HCT116 (cell line): ENCODE measurements around the gene SYNJ2. TPM values are rescaled to one million over a fixed set of nuclear protein-coding genes. Genes with fewer than 3 reads are reported as not detected.
A peak's percentile ranks its signal among the peaks of the same experiment; 100 is the strongest.

Experiments
- ATAC-seq: fragments of 200-7000 bp; cut with Tn5 transposase; 2 replicates; pipeline ENCODE4 v1.9.1; 2020; ENCODE audit warnings: mild to moderate bottlenecking, moderate library complexity
- BruUV-seq: library from RNA; stranded (reverse); fragments of 400-500 nt; replicated peaks from 2 replicates; lab custom pipeline; 2021; lab: Mats Ljungman, UMichigan
- CTCF ChIA-PET: fragments of 300-600 bp; sonication (Branson Sonifier 250); formaldehyde crosslinking; loops from one replicate; lab custom pipeline; 2021; ENCODE audit warnings: antibody characterized with exemption; lab: Charles Lee
- POLR2A ChIA-PET: fragments of 300-600, 350-600 bp; sonication (Branson Sonifier 250); formaldehyde crosslinking; loops from one replicate; lab custom pipeline; 2021; ENCODE audit warnings: antibody characterized with exemption; lab: Charles Lee
- RAD21 ChIA-PET, 2 experiments: fragments of 300-600 bp; sonication (Branson Sonifier 250); formaldehyde crosslinking; loops; one replicate each; lab custom pipeline; 2023; ENCODE audit warnings: low total read pairs in 2 of 2; ENCODE audit not compliant: uncharacterized antibody in 2 of 2, unreplicated experiment in 2 of 2, low non-redundant PET in 1 of 2; lab: Charles Lee
- DNase-seq: peaks from one replicate; pipeline ENCODE4 v3.0.0-alpha.2; 2010; ENCODE audit warnings: low read depth, low spot score
- H2AFZ ChIP-seq: fragments of 200-600 bp; shearing (Covaris generic), sonication (generic); 2 replicates; pipeline ENCODE4 v1.6.1; 2017; ENCODE audit warnings: low read depth, mixed run types, mixed read lengths, antibody characterized with exemption, low read length; ENCODE audit not compliant: poor library complexity, severe bottlenecking
- H3K27ac ChIP-seq: 2 replicates; pipeline ENCODE4 v1.5.1; 2012; ENCODE audit warnings: low read depth, low read length
- H3K27me3 ChIP-seq: fragments of 200-600 bp; sonication (generic); 2 replicates; pipeline ENCODE4 v1.6.1; 2016; ENCODE audit warnings: mixed run types, low read length, mixed read lengths; ENCODE audit not compliant: insufficient read depth
- H3K36me3 ChIP-seq, 2 experiments: fragments of 200-500 bp in 1 of 2; fragments of 200-600 bp in 1 of 2; sonication (Bioruptor generic) in 1 of 2; sonication (generic) in 1 of 2; 2 replicates each; pipeline versions ENCODE4 v1.5.1 to v1.6.1; 2014 to 2016; ENCODE audit warnings: low read length in 2 of 2, inconsistent platforms in 1 of 2, mixed read lengths in 1 of 2, mixed run types in 1 of 2; ENCODE audit not compliant: insufficient read depth in 2 of 2, control insufficient read depth in 1 of 2
- H3K4me1 ChIP-seq, 2 experiments: fragments of 200-600 bp in 1 of 2; sonication (generic) in 1 of 2; 2 replicates each; pipeline versions ENCODE4 v1.5.1 to v1.6.1; 2012 to 2017; ENCODE audit warnings: low read length in 2 of 2, inconsistent platforms in 1 of 2, mild to moderate bottlenecking in 1 of 2, mixed read lengths in 1 of 2, mixed run types in 1 of 2, moderate library complexity in 1 of 2; ENCODE audit not compliant: insufficient read depth in 2 of 2, control insufficient read depth in 1 of 2
- H3K4me2 ChIP-seq: fragments of 200-600 bp; sonication (generic); 2 replicates; pipeline ENCODE4 v1.6.1; 2017; ENCODE audit warnings: mixed run types, low read length, mixed read lengths
- H3K4me3 ChIP-seq, 2 experiments: fragments of 200-600 bp in 1 of 2; sonication (generic) in 1 of 2; replicated peaks in 1 of 2; 2 replicates each; pipeline ENCODE4 v1.5.1; 2011 to 2016; ENCODE audit warnings: low read length in 2 of 2, control low read depth in 1 of 2, low read depth in 1 of 2, mild to moderate bottlenecking in 1 of 2, mixed read lengths in 1 of 2, mixed run types in 1 of 2
- H3K79me2 ChIP-seq: fragments of 200-600 bp; sonication (generic); 2 replicates; pipeline ENCODE4 v1.6.1; 2017; ENCODE audit warnings: mild to moderate bottlenecking, mixed run types, low read length, moderate library complexity, mixed read lengths; ENCODE audit not compliant: insufficient read depth
- H3K9ac ChIP-seq: fragments of 200-600 bp; sonication (generic); 2 replicates; pipeline ENCODE4 v1.6.1; 2016; ENCODE audit warnings: low read length, mixed read lengths
- H3K9me2 ChIP-seq: fragments of 200-600 bp; sonication (generic), shearing (Covaris generic); 2 replicates; pipeline ENCODE4 v1.6.1; 2017; ENCODE audit warnings: mixed run types, mild to moderate bottlenecking, moderate library complexity; ENCODE audit not compliant: insufficient read depth
- H3K9me3 ChIP-seq, 2 experiments: fragments of 200-500 bp in 1 of 2; fragments of 200-600 bp in 1 of 2; sonication (Bioruptor generic) in 1 of 2; sonication (generic) in 1 of 2; 2 replicates each; pipeline ENCODE4 v1.6.1; 2014 to 2017; ENCODE audit warnings: low read length in 2 of 2, mixed read lengths in 2 of 2, inconsistent platforms in 1 of 2, low read depth in 1 of 2, mild to moderate bottlenecking in 1 of 2, mixed run types in 1 of 2, moderate library complexity in 1 of 2; ENCODE audit not compliant: control insufficient read depth in 1 of 2, insufficient read depth in 1 of 2
- H4K20me1 ChIP-seq: fragments of 200-600 bp; sonication (generic), shearing (Covaris generic); 2 replicates; pipeline ENCODE4 v1.6.1; 2017; ENCODE audit warnings: mixed run types, mild to moderate bottlenecking, moderate library complexity; ENCODE audit not compliant: insufficient read depth
- CEBPB ChIP-seq: IDR thresholded peaks from 2 replicates; pipeline ENCODE4 v1.6.1; 2012; ENCODE audit warnings: low read depth
- EZH2phosphoT487 ChIP-seq: fragments of 200-600 bp; IDR thresholded peaks from 2 replicates; pipeline ENCODE4 v1.6.1; 2018; ENCODE audit warnings: antibody characterized with exemption, borderline replicate concordance
- SP1 ChIP-seq: IDR thresholded peaks from 2 replicates; pipeline ENCODE4 v1.6.1; 2012; ENCODE audit warnings: low read depth
- intact Hi-C: fragments of 100-400 bp; cut with micrococcal nuclease; formaldehyde crosslinking; loops from 2 replicates; pipeline ENCODE4 v1.10.0; 2022
- total RNA-seq: library from RNA; stranded (reverse); gene quantifications from one replicate; pipeline ENCODE4 v1.2.1, GENCODE V29; 2021; ENCODE audit not compliant: unreplicated experiment
- TF ChIP-seq, protein P1 (sequence below): IDR thresholded peaks from 2 replicates; pipeline ENCODE4 v1.6.1; 2011; ENCODE audit warnings: mild to moderate bottlenecking, low read length, moderate library complexity; ENCODE audit not compliant: insufficient replicate concordance; ENCODE audit errors: extremely low read depth

SYNJ2 gene
- total RNA-seq, 1 experiment from 2014 or later, result 23.9 TPM

DNA sequence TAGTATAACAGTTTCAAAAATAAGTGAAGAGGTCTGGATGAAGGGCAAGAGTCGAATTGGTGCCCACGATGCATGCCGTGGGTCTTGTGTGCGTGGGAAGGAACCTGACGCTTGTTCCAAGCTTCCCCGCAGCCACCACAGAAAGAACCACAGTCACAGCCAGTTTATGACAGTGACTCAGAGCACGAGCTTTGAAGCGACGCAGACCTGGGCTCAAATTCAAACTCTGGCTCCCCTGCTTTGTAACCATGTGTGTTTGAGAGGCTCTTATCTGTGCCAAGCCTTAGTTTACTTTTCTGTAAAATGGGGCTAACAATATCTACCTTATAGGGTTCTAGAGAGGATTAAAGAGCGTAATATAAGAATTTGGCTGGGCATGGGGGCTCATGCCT is 65.5 kb downstream of the SYNJ2 start:
- no peaks in the 10 kb centered on the region for H3K36me3 ChIP-seq
- no peak overlapping the region for H2AFZ ChIP-seq
- DNase-seq (no peak), ATAC-seq (peak; percentile 50)
- no peak for TF ChIP-seq EZH2phosphoT487
- intact Hi-C loops, result no loop called here
- ChIA-PET CTCF (interaction anchor here (1.1 kb wide), 1 partner anchor 22 kb away, joined by 3 read pairs; no protein-coding TSS in a partner anchor), POLR2A (no interaction called here), RAD21 (no interaction called here)
- no peaks in the 10 kb centered on the region; the same call in 1 of the 2 replicates for H3K79me2 ChIP-seq
- H3K9ac ChIP-seq, result peak overlapping the region; percentile 33
- H3K27me3 ChIP-seq, result no peaks in the 10 kb centered on the region
- H3K27ac ChIP-seq, result no peak overlapping the region
- peak overlapping the region; percentile 58 for H3K4me2 ChIP-seq
- no peaks in the 10 kb centered on the region for H3K9me3 ChIP-seq
- H3K4me3 ChIP-seq, result no peak overlapping the region
- peaks cover 46 to 59% of the 10 kb centered on the region in 2 experiments for H3K4me1 ChIP-seq
- H4K20me1 ChIP-seq, result no peaks in the 10 kb centered on the region
- no TSS peak for BruUV-seq
- H3K9me2 ChIP-seq, result no peaks in the 10 kb centered on the region

DNA sequence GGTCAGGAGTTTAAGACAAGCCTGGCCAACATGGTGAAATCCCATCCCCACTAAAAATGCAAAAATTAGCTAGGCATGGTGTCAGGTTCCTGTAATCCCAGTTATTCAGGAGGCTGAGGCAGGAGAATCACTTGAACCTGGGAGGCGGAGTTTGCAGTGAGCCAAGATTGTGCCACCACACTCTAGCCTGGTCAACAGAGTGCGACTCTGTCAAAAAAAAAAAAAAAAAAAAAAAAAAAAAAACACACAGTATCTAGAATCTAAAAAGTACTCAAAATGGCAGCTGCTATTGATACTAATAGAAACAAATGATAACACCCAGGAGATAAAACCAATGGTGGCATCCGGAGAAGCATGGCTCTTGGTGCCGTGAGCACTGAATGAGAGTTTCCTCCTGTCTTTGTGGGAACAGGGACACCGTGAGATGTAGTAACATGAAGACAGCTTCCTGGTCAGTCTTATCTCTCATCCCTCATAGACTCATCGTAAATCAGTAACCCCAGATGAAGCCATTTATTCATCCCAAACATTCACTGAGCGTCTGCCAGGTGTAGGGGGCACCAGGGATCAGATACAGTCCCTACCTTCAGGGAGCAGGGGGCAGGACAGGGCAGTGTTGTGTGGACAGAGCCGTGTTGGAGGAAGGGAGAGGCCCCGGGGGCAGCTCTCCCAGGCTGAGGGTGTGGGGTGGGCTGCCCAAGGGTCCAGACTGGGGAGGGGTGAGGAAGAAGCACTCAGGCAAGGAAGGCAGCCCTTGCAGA is 66.1 kb downstream of the SYNJ2 start:
- no peak for DNase-seq
- no TSS peak for BruUV-seq
- Histone ChIP-seq H3K79me2 (no peaks in the 10 kb centered on the region; the same call in 1 of the 2 replicates), H3K4me3 (no peak overlapping the region), H4K20me1 (no peaks in the 10 kb centered on the region), H3K36me3 (no peaks in the 10 kb centered on the region), H3K27me3 (no peaks in the 10 kb centered on the region), H2AFZ (no peak overlapping the region), H3K9me2 (no peaks in the 10 kb centered on the region), H3K9me3 (no peaks in the 10 kb centered on the region), H3K27ac (no peak overlapping the region), H3K4me1 (peaks cover 42 to 53% of the 10 kb centered on the region in 2 experiments), H3K9ac (peak overlapping the region; percentile 33; the same call in 1 of the 2 replicates), H3K4me2 (peak overlapping the region; percentile 58)
- POLR2A ChIA-PET, result no interaction called here
- TF ChIP-seq CEBPB, result no peak
- no peak for TF ChIP-seq SP1
- TF ChIP-seq, protein P1, sequence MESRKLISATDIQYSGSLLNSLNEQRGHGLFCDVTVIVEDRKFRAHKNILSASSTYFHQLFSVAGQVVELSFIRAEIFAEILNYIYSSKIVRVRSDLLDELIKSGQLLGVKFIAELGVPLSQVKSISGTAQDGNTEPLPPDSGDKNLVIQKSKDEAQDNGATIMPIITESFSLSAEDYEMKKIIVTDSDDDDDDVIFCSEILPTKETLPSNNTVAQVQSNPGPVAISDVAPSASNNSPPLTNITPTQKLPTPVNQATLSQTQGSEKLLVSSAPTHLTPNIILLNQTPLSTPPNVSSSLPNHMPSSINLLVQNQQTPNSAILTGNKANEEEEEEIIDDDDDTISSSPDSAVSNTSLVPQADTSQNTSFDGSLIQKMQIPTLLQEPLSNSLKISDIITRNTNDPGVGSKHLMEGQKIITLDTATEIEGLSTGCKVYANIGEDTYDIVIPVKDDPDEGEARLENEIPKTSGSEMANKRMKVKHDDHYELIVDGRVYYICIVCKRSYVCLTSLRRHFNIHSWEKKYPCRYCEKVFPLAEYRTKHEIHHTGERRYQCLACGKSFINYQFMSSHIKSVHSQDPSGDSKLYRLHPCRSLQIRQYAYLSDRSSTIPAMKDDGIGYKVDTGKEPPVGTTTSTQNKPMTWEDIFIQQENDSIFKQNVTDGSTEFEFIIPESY, result no peak
- CTCF ChIA-PET, result interaction anchor here (1.1 kb wide), 1 partner anchor 22 kb away, joined by 3 read pairs; no protein-coding TSS in a partner anchor
- RAD21 ChIA-PET, result no interaction called here
- no peak for ATAC-seq
- intact Hi-C loops, result no loop called here
